Hepatocyte (in vitro differentiated cells): Measurements from ENCODE around the gene KIF3A. TPM values are rescaled to one million over a fixed set of nuclear protein-coding genes. Genes with fewer than 3 reads are reported as not detected.

Experiments
- DNase-seq: peaks from one replicate; pipeline ENCODE4 v3.0.0-alpha.2; 2016; ENCODE audit warnings: low spot score
- H2AFZ ChIP-seq: fragments of 200-600 bp; sonication (generic); 2 replicates; pipeline ENCODE4 v1.6.0; 2016; ENCODE audit warnings: antibody characterized with exemption, mild to moderate bottlenecking
- H3K27ac ChIP-seq: fragments of 200-600 bp; sonication (generic); 2 replicates; pipeline ENCODE4 v1.5.1; 2016; ENCODE audit warnings: mild to moderate bottlenecking
- H3K27me3 ChIP-seq: fragments of 200-600 bp; sonication (generic); 2 replicates; pipeline ENCODE4 v1.6.1; 2016
- H3K36me3 ChIP-seq: fragments of 200-600 bp; sonication (generic); replicated peaks from 2 replicates; pipeline ENCODE4 v1.5.1; 2016; ENCODE audit warnings: low read depth; ENCODE audit not compliant: insufficient read depth
- H3K4me1 ChIP-seq: fragments of 200-600 bp; sonication (generic); 2 replicates; pipeline ENCODE4 v1.5.1; 2016; ENCODE audit warnings: mild to moderate bottlenecking, moderate library complexity; ENCODE audit not compliant: insufficient read depth
- H3K4me2 ChIP-seq: fragments of 200-600 bp; sonication (generic); 2 replicates; pipeline ENCODE4 v1.6.0; 2016
- H3K4me3 ChIP-seq: fragments of 200-600 bp; sonication (generic); 2 replicates; pipeline ENCODE4 v1.5.1; 2016; ENCODE audit warnings: mild to moderate bottlenecking
- H3K79me2 ChIP-seq: fragments of 200-600 bp; sonication (generic); 2 replicates; pipeline ENCODE4 v1.6.0; 2017; ENCODE audit warnings: mild to moderate bottlenecking
- H3K9me2 ChIP-seq: fragments of 200-600 bp; sonication (generic); replicated peaks from 2 replicates; pipeline ENCODE4 v1.6.0; 2017; ENCODE audit warnings: mild to moderate bottlenecking; ENCODE audit not compliant: insufficient read depth
- H3K9me3 ChIP-seq: fragments of 200-600 bp; sonication (generic); 2 replicates; pipeline ENCODE4 v1.5.1; 2016; ENCODE audit warnings: low read depth, mild to moderate bottlenecking
- H4K20me1 ChIP-seq: fragments of 200-600 bp; sonication (generic); 2 replicates; pipeline ENCODE4 v1.6.0; 2016; ENCODE audit warnings: mild to moderate bottlenecking; ENCODE audit not compliant: insufficient read depth, poor library complexity, severe bottlenecking
- EZH2 ChIP-seq: fragments of 200-600 bp; sonication (generic); IDR thresholded peaks from 2 replicates; pipeline ENCODE4 v1.6.1; 2016; ENCODE audit warnings: antibody characterized with exemption, mild to moderate bottlenecking, borderline replicate concordance
- EZH2phosphoT487 ChIP-seq: fragments of 200-600 bp; sonication (generic); IDR thresholded peaks from one replicate; pipeline ENCODE4 v1.6.1; 2018; ENCODE audit warnings: antibody characterized with exemption, mild to moderate bottlenecking, low read depth, moderate library complexity; ENCODE audit not compliant: unreplicated experiment, severe bottlenecking
- WGBS: methylation state at CpG from one replicate; pipeline ENCODE4 v1.1.6; 2016; ENCODE audit warnings: low lambda C conversion rate; ENCODE audit errors: missing lambda C conversion rate; 5-methylcytosine and 5-hydroxymethylcytosine counted together
- polyA plus RNA-seq: library from polyadenylated mRNA; unstranded; fragments of >200 nt; fragmentation: Nextera tagmentation; extraction: Ambion mirVana; gene quantifications from 2 replicates; pipeline ENCODE4 v1.2.1, GENCODE V29; 2016
- total RNA-seq: library from RNA; depleted of rRNA; stranded (reverse); fragments of >200 nt; gene quantifications from 2 replicates; pipeline ENCODE4 v1.2.3, GENCODE V29; 2014
- TF ChIP-seq, protein P1 (sequence below): fragments of 200-600 bp; sonication (generic); IDR thresholded peaks from 2 replicates; pipeline ENCODE4 v1.5.1; 2016; ENCODE audit warnings: antibody characterized with exemption, mild to moderate bottlenecking; ENCODE audit not compliant: poor library complexity

The KIF3A gene
- total and polyA plus RNA-seq, 2 experiments from 2014 or later, result 9.2 to 12.6 TPM

DNA sequence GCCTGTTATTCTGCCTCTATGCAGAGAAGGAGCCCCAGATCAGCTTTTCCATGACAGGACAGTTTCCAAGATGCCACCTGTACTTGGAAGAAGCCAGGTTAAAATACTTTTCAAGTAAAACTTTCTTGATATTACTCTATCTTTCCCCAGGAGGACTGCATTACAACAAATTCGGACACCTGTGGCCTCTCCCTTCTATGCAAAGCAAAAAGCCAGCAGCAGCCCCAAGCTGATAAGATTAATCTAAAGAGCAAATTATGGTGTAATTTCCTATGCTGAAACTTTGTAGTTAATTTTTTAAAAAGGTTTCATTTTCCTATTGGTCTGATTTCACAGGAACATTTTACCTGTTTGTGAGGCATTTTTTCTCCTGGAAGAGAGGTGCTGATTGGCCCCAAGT is 63.9 kb downstream of the KIF3A start:
- TF ChIP-seq, protein P1, sequence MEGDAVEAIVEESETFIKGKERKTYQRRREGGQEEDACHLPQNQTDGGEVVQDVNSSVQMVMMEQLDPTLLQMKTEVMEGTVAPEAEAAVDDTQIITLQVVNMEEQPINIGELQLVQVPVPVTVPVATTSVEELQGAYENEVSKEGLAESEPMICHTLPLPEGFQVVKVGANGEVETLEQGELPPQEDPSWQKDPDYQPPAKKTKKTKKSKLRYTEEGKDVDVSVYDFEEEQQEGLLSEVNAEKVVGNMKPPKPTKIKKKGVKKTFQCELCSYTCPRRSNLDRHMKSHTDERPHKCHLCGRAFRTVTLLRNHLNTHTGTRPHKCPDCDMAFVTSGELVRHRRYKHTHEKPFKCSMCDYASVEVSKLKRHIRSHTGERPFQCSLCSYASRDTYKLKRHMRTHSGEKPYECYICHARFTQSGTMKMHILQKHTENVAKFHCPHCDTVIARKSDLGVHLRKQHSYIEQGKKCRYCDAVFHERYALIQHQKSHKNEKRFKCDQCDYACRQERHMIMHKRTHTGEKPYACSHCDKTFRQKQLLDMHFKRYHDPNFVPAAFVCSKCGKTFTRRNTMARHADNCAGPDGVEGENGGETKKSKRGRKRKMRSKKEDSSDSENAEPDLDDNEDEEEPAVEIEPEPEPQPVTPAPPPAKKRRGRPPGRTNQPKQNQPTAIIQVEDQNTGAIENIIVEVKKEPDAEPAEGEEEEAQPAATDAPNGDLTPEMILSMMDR, result no peak
- TF ChIP-seq EZH2, result no peak
- no peak for TF ChIP-seq EZH2phosphoT487
- no peaks in the 10 kb centered on the region for H3K36me3 ChIP-seq
- no peaks in the 10 kb centered on the region for H4K20me1 ChIP-seq
- no peaks in the 10 kb centered on the region for H3K9me2 ChIP-seq
- H3K4me3 ChIP-seq, result no peak overlapping the region
- no peak overlapping the region for H3K4me2 ChIP-seq
- 88% methylated on average over 1 of the region's 1 CpG for WGBS
- H3K4me1 ChIP-seq, result peaks cover 6% of the 10 kb centered on the region
- no peaks in the 10 kb centered on the region for H3K9me3 ChIP-seq
- H3K27me3 ChIP-seq, result no peaks in the 10 kb centered on the region
- no peak overlapping the region for H3K27ac ChIP-seq
- no peaks in the 10 kb centered on the region for H3K79me2 ChIP-seq
- no peak overlapping the region for H2AFZ ChIP-seq
- no peak for DNase-seq

DNA sequence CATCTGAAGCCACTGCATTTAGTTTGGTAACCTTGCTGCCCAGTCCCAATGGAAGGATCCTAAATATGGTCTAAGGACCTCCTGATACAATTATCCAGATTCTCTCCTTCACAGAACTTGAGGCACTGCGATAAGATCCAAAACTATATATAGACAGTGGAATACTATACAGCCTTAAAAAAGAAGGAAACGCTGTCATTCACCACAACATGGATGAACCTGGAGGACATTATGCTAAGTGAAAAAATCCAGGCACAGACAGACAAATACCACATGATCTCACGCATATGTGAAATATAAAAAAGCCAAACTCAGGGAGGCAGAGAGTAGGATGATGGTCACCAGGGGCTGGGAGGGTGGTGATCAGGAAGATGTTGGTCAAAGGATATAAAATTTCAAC is 66.3 kb downstream of the KIF3A start:
- Histone ChIP-seq H3K4me1 (peaks cover 5% of the 10 kb centered on the region), H3K4me2 (no peak overlapping the region), H3K36me3 (no peaks in the 10 kb centered on the region), H2AFZ (no peak overlapping the region), H3K27ac (no peak overlapping the region), H3K9me3 (no peaks in the 10 kb centered on the region), H3K9me2 (no peaks in the 10 kb centered on the region), H4K20me1 (no peaks in the 10 kb centered on the region), H3K79me2 (no peaks in the 10 kb centered on the region), H3K4me3 (no peak overlapping the region), H3K27me3 (no peaks in the 10 kb centered on the region)
- TF ChIP-seq EZH2 (no peak), EZH2phosphoT487 (no peak)
- TF ChIP-seq, protein P1, result no peak
- WGBS, result 98% methylated on average over 3 of the region's 3 CpGs
- DNase-seq, result no peak

DNA sequence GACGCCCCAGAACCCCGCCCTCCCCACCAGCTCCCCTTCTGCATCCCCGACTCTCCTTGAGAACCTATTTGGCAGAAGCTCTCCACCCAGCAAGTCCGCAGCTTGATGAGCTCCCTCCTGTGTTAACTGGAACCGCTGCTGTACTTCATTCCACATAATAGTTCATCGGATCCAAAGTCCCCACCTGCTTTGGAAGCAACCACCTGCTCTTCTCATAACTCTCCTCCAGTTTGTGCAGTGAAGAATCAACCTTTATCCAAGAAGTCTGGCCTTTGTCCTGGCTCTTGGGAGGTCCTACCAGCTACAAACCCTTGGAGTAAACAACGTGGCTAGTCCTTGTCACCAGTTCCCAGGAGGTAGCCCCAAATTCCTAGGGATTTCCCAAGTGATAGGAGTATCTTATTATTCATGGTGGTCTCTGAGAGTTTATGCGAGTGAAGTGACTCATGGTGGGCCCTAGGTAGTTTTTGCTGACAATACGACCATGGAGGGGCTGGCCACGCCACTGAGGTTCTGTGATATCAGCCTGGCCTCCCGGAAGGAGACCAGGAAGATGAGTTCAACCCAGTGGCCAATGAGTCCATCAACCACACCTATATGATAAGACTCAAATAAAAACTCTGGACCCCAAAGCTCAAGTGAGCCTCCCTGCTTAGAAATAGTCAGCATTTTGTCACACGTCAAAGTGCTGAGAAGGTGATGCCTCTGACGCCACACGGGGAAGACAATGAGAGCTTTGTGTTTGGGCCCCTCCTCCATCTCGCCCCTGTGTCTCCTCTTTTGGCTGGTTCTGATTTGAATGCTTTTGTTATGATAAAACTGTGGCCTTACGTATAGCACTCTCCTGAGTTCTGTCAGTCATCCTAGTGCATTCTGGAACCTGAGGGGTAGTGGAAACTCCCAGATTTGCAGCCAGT is 67.1 kb downstream of the KIF3A start:
- no peak for DNase-seq
- H3K27ac ChIP-seq, result no peak overlapping the region
- no peak overlapping the region for H3K4me2 ChIP-seq
- H3K27me3 ChIP-seq, result no peaks in the 10 kb centered on the region
- no peaks in the 10 kb centered on the region for H4K20me1 ChIP-seq
- no peaks in the 10 kb centered on the region for H3K9me2 ChIP-seq
- peaks cover 5% of the 10 kb centered on the region for H3K4me1 ChIP-seq
- whole genome bisulfite sequencing, result 85% methylated on average over 14 of the region's 16 CpGs
- H3K79me2 ChIP-seq, result no peaks in the 10 kb centered on the region
- H3K36me3 ChIP-seq, result no peaks in the 10 kb centered on the region
- no peak overlapping the region for H2AFZ ChIP-seq
- H3K4me3 ChIP-seq, result no peak overlapping the region
- H3K9me3 ChIP-seq, result no peaks in the 10 kb centered on the region
- TF ChIP-seq EZH2phosphoT487 (no peak), EZH2 (no peak)
- TF ChIP-seq, protein P1, result no peak
